HPDE6-E6E7 (cell line): ENCODE measurements around the gene HGFAC.

ENCODE experiments used
- DNase-seq: peaks from one replicate; pipeline ENCODE4 v3.0.0; 2011; ENCODE audit warnings: missing footprints; ENCODE audit errors: extremely low spot score

HGFAC gene

GRCh38 chr4:3441501-3442459, at the start of gene HGFAC:
Gene HGFAC (plus strand): TSS chr4:3441968. CDS start chr4:3442002, 34 bp downstream.
- DNase-seq = no peak

GRCh38 chr4:3392321-3392720, 49.4 kb upstream of the HGFAC start:
- DNase-seq = no peak

GRCh38 chr4:3393171-3393570, 48.6 kb upstream of the HGFAC start:
- no peak for DNase-seq

- no peak for DNase-seq
These were observed 45.2 kb upstream of the HGFAC start for GRCh38 chr4:3396600-3396999.

GRCh38 chr4:3397128-3397527, 44.6 kb upstream of the HGFAC start:
- DNase-seq = no peak

GRCh38 chr4:3399277-3400194, 42.2 kb upstream of the HGFAC start:
- DNase-seq = no peak

- DNase-seq = no peak
These were observed 40.2 kb upstream of the HGFAC start for GRCh38 chr4:3401436-3402171.

- no peak for DNase-seq
These were observed 39.0 kb upstream of the HGFAC start for GRCh38 chr4:3402491-3403347.

GRCh38 chr4:3403348-3403906, 38.3 kb upstream of the HGFAC start:
- no peak for DNase-seq

- DNase-seq = no peak
These were observed 37.2 kb upstream of the HGFAC start for GRCh38 chr4:3404546-3404945.

- DNase-seq = no peak
These were observed 36.6 kb upstream of the HGFAC start for GRCh38 chr4:3405176-3405575.

GRCh38 chr4:3406021-3406420, 35.7 kb upstream of the HGFAC start:
- no peak for DNase-seq

GRCh38 chr4:3406431-3406830, 35.3 kb upstream of the HGFAC start:
- DNase-seq = no peak

GRCh38 chr4:3407171-3407771, 34.5 kb upstream of the HGFAC start:
- DNase-seq = no peak

GRCh38 chr4:3407930-3408792, 33.6 kb upstream of the HGFAC start:
- DNase-seq = no peak

GRCh38 chr4:3408793-3409330, 32.9 kb upstream of the HGFAC start:
- DNase-seq = no peak

- no peak for DNase-seq
These were observed 32.1 kb upstream of the HGFAC start for GRCh38 chr4:3409571-3410091.

- no peak for DNase-seq
These were observed 31.2 kb upstream of the HGFAC start for GRCh38 chr4:3410401-3411135.
